Measurements from ENCODE around the gene SMIM33. TPM values are rescaled to one million over a fixed set of nuclear protein-coding genes. Genes with fewer than 3 reads are reported as not detected.
A peak's percentile ranks its signal among the peaks of the same experiment; 100 is the strongest.
"Not testable (repeated sequence)": the region's sequence is repeated elsewhere in the genome, so short reads cannot be mapped to it uniquely, and the experiment has no call there.

The SMIM33 gene
- total and polyA plus RNA-seq, 11 donors, result 0.16 TPM; not detected in 10

DNA sequence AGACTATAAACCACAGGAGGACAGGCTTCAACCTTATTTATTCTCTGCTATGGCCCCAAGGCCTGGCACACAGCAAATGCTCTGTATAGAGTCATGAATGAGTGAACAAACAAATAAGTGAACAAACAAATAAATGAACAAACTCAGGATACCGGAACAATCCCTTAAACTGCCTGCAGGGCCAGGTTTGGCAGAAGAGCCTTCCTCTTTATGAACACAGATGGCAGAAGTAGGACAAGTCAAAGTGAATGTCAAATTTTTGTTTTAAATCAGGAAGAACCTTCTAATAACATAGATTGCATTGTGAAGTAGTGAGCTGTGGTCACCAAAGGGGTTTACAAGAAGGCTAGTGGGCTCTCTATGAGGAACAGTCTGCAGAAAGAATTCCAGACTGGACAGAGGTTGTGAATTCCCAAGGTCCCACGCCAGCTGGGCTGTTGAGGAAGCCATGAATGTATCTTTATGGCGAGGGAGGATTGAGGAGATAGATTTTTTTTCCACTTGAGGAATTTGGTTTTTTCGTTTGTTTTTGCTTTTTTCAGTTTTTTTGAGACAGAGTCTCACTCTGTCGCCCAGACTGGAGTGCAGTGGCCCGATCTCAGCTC lies 42.1 kb downstream of the SMIM33 start:
- H3K4me1 ChIP-seq, result peaks cover 0 to 20% (median 7%) of the 10 kb centered on the region in 12 donors
- intact Hi-C loops (cut with DNase I), result loop anchor here (1.0 to 5.0 kb wide), 6 partner anchors 30 to 92 kb away; partner anchors contain the start of genes DNAJC18 (in 1 of the 10) and STING1 (in 1 of the 10)
- TF ChIP-seq POLR2A (IDR thresholded peaks at IDR 0.05), result no peak
- TF ChIP-seq, protein P1, sequence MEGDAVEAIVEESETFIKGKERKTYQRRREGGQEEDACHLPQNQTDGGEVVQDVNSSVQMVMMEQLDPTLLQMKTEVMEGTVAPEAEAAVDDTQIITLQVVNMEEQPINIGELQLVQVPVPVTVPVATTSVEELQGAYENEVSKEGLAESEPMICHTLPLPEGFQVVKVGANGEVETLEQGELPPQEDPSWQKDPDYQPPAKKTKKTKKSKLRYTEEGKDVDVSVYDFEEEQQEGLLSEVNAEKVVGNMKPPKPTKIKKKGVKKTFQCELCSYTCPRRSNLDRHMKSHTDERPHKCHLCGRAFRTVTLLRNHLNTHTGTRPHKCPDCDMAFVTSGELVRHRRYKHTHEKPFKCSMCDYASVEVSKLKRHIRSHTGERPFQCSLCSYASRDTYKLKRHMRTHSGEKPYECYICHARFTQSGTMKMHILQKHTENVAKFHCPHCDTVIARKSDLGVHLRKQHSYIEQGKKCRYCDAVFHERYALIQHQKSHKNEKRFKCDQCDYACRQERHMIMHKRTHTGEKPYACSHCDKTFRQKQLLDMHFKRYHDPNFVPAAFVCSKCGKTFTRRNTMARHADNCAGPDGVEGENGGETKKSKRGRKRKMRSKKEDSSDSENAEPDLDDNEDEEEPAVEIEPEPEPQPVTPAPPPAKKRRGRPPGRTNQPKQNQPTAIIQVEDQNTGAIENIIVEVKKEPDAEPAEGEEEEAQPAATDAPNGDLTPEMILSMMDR (IDR thresholded peaks at IDR 0.05), result no peak
- no peaks in the 10 kb centered on the region for H3K9me3 ChIP-seq
- no peaks in the 10 kb centered on the region for H3K36me3 ChIP-seq
- H3K27ac ChIP-seq, result no peak overlapping the region
- H3K4me3 ChIP-seq, result no peak overlapping the region
- no peaks in the 10 kb centered on the region for H3K27me3 ChIP-seq
- DNase-seq (no peak), ATAC-seq (no peak)
- 71 to 81% (median 76%) methylated on average over 6 of the region's 6 CpGs for WGBS, 4 donors

DNA sequence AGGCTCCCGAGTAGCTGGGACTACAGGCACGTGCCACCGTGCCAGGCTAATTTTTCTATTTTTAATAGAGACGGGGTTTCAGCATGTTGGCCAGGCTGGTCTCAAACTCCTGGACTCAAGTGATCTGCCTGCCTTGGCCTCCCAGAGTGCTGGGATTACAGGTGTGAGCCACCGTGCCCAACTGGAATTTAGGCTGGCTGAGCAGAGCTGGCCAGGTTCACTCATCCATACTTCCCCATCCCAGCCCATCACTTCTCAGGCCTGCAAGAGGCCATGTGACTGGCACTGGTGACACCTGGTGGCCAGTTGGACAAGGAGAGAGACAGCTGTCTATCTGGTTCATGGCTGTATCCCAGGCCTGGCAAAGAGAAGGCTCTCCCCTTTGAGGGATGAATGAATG lies 42.6 kb downstream of the SMIM33 start:
- TF ChIP-seq, protein P1 (IDR thresholded peaks at IDR 0.05), result peak; percentile 66 to 84 (median 76)
- not testable (repeated sequence) for H3K27me3 ChIP-seq, H3K9me3 ChIP-seq, H3K4me3 ChIP-seq, H3K36me3 ChIP-seq
- DNase-seq (peak; percentile 85 to 91 (median 87)), ATAC-seq (peak; percentile 74 to 86 (median 84))
- peak overlapping the region in 1 of 12 donors; percentile 3 for H3K27ac ChIP-seq
- 65 to 71% (median 68%) methylated on average over 4 to 5 of the region's 5 CpGs for WGBS, 4 donors
- intact Hi-C loops (cut with DNase I), result loop anchor here (1.0 to 5.0 kb wide), 6 partner anchors 31 to 93 kb away; partner anchors contain the start of genes DNAJC18 (in 1 of the 10) and STING1 (in 1 of the 10)
- peaks cover 0 to 23% (median 8%) of the 10 kb centered on the region in 12 donors for H3K4me1 ChIP-seq

DNA sequence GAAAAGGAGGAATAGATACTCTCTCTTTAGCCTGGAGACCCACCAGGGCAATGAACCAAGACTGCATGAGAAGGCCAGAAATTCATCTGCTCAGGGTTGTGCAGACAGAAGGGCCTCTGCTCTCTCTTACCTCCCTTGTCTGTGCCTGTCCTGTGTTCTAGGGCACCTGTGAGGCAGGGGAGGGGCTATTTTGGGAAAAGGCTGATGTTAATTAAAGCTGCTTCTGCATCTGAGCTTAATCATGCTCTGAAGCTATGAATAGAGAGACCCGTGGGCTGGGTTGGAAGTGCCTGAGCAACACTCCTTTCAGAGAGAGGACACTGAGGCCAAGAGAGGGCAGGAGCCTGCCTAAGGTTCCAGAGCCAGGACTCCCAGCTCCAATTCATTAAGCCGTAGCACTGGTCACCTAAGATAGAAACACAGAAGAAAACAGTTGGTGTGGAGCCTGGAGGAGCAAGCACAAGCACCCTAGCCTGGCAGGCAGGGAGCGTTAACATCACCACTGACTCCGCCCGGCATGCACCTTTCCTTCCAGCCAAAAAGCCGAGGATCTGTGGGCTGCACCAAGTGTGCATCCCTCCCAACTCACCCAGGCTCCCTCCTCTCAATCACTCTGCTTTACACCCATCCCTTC lies 43.2 kb downstream of the SMIM33 start:
- Histone ChIP-seq H3K27ac (peak overlapping the region in 1 of 12 donors; percentile 3), H3K9me3 (no peaks in the 10 kb centered on the region), H3K4me1 (peaks cover 0 to 27% (median 10%) of the 10 kb centered on the region in 12 donors), H3K4me3 (no peak overlapping the region), H3K36me3 (no peaks in the 10 kb centered on the region), H3K27me3 (no peaks in the 10 kb centered on the region)
- ATAC-seq (no peak), DNase-seq (no peak)
- intact Hi-C loops (cut with DNase I), result loop anchor here (1.0 to 5.0 kb wide), 6 partner anchors 31 to 93 kb away; partner anchors contain the start of genes DNAJC18 (in 1 of the 10) and STING1 (in 1 of the 10)
- whole genome bisulfite sequencing, 4 donors, result 71 to 82% (median 76%) methylated on average over 6 of the region's 6 CpGs
- no peak for TF ChIP-seq POLR2A (IDR thresholded peaks at IDR 0.05)
- TF ChIP-seq, protein P1 (IDR thresholded peaks at IDR 0.05), result peak in 1 of 12 donors; percentile 17

DNA sequence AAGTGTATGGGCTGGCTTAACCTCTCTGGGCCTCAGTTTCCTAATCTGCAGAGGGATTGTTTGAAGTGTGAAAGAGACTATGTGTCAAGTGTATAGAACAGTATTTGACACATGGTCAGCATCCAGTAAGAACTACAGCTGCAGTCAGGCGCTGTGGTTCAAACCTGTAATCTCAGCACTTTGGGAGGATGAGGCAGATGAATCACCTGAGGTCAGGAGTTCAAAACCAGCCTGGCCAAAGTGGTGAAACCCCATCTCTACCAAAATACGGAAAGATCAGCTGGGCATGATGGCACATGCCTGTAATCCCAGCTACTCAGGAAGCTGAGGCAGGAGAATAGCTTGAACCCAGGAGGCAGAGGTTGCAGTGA lies 43.7 kb downstream of the SMIM33 start:
- WGBS, 4 donors, result 89 to 96% (median 92%) methylated on average over 2 of the region's 2 CpGs
- intact Hi-C loops (cut with DNase I), result loop anchor here in 2 of 10 donors (5.0 kb wide), 2 partner anchors 72 to 77 kb away; partner anchors contain the start of gene DNAJC18 (in 1 of the 2)
- no peak overlapping the region for H3K4me3 ChIP-seq
- no peak overlapping the region for H3K27ac ChIP-seq
- no peak for ATAC-seq
- H3K27me3 ChIP-seq, result no peaks in the 10 kb centered on the region
- no peak for TF ChIP-seq POLR2A (IDR thresholded peaks at IDR 0.05)
- TF ChIP-seq, protein P1 (IDR thresholded peaks at IDR 0.05), result no peak
- no peaks in the 10 kb centered on the region for H3K9me3 ChIP-seq
- H3K36me3 ChIP-seq, result no peaks in the 10 kb centered on the region
- DNase-seq, result no peak
- peaks cover 0 to 27% (median 10%) of the 10 kb centered on the region in 12 donors for H3K4me1 ChIP-seq
